Activated T-cell treated with anti-CD3 and anti-CD28 coated beads for 1 hour (primary cell): ENCODE measurements around the gene KIF26A.
A peak's percentile ranks its signal among the peaks of the same experiment; 100 is the strongest.
"Not testable (repeated sequence)": the region's sequence is repeated elsewhere in the genome, so short reads cannot be mapped to it uniquely, and the experiment has no call there.

ENCODE experiments used
- DNase-seq: peaks from one replicate; pipeline ENCODE4 v3.0.0-alpha.2; 2020; ENCODE audit warnings: low read depth

Gene KIF26A

DNA sequence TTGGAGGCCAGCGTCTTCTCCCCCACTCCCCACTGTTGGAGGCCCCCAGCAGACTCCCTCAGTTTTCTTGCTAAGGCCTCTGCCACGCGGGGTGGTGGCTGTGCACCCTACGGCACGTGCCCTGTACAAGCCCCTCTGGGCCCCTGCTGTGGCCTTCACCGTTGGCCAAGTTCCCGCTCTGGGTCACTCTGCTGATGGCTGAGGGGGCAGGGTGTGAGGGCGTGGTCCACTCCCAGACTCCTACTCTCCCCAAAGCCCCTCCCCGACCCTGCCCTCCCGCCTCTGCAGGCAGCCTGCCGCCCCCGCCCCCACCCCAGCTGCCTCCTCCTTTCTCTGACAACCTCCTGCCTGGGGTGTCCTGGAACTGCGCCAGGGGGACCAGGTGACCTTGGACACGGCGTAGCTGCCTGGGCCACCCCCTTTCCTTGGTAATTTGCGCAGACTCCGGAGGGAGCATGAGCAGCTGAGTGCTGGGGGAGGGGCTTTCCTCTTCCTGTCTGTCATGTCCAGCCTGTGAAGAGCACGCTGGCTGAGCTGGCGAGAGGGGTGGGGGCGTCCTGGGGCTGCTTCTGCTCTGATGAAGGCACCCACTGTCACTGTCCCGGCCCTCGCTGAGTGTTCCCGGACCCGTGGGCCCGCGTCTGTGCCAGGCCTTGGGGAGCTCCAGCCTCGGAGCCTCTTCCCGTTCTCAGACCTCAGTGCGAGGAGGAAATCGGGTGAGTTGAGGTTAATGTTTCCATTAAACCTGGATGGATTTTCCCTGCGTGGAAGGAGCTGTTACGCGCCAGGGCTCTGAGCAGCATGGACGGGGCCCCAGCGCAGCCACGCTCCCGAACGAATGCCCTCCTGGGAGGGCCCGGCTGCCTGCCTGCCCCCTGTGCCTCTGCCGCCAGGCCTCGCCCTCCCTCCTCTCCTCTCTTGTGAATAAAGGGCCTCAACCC lies 85.0 kb downstream of the KIF26A start:
- DNase-seq, result no peak

DNA sequence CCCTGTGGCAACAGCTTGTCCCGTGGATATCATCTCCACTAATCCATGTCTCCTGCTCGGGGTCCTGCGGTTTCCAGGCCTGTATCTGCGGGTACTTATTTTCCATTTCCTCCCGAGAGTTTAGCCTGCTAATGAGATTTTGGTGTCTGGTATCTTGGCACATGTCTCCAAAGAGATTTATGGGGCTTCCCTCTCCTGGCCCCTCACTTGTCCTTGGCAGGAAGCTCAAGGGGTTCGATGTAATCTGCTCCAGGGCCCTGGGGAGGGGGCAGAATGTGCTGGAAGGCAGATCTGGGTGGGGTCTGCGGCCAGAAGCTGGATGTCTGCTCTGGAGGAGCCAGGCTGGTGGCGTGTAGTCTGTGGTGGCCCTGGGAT lies 85.7 kb downstream of the KIF26A start:
- no peak for DNase-seq

DNA sequence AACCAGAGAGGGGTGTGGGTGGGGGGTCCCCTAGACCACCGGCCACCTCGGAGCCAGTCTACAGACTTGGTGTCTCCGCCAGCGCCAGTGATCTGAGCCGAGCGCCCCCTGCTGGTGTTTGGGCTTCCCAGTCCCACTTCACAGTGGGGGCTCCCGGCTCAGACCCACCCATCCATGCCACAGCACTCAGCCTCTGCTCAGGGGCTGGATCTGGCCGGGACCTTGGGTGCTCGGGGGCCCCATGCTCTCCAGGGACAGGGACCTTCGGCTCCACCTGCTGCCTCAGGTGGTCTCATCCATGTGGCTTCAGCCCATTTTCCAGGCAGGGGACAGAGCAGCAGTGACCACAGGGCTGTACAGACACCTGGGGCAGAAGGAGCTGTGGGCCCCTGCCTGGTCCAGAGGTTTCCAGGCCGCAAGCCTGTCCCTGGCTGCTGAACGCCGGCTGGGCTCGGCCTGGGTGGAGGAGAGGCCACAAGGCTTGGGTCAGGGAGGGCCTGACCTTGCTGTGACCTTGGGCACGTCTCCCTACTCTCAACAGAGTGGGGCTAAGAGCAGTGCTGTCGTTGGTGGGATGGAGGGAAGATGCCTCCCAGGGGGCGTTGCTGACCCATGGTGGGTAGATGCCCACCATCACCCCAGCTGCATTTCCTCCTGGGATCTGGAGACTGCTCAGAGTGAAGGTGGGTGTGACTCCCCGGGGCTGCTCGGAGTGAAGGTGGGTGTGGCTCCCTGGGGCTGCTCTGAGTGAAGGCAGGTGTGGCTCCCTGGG lies 86.3 kb downstream of the KIF26A start:
- peak; percentile 24 for DNase-seq

DNA sequence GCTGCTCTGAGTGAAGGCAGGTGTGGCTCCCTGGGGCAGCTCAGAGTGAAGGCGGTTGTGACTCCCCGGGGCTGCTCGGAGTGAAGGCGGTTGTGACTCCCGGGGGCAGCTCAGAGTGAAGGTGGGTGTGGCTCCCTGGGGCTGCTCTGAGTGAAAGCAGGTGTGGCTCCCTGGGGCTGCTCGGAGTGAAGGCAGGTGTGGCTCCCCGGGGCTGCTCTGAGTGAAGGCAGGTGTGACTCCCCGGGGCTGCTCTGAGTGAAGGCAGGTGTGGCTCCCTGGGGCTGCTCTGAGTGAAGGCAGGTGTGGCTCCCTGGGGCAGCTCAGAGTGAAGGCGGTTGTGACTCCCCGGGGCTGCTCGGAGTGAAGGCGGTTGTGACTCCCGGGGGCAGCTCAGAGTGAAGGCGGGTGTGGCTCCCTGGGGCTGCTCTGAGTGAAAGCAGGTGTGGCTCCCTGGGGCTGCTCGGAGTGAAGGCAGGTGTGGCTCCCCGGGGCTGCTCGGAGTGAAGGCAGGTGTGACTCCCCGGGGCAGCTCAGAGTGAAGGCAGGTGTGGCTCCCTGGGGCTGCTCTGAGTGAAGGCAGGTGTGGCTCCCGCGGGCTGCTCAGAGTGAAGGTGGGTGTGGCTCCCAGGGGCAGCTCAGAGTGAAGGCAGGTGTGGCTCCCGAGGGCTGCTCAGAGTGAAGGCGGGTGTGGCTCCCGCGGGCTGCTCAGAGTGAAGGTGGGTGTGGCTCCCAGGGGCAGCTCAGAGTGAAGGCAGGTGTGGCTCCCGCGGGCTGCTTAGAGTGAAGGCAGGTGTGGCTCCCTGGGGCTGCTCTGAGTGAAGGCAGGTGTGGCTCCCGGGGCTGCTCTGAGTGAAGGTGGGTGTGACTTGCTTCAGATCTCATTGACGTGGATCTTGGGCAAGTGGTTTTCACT lies 87.1 kb downstream of the KIF26A start:
- not testable (repeated sequence) for DNase-seq

DNA sequence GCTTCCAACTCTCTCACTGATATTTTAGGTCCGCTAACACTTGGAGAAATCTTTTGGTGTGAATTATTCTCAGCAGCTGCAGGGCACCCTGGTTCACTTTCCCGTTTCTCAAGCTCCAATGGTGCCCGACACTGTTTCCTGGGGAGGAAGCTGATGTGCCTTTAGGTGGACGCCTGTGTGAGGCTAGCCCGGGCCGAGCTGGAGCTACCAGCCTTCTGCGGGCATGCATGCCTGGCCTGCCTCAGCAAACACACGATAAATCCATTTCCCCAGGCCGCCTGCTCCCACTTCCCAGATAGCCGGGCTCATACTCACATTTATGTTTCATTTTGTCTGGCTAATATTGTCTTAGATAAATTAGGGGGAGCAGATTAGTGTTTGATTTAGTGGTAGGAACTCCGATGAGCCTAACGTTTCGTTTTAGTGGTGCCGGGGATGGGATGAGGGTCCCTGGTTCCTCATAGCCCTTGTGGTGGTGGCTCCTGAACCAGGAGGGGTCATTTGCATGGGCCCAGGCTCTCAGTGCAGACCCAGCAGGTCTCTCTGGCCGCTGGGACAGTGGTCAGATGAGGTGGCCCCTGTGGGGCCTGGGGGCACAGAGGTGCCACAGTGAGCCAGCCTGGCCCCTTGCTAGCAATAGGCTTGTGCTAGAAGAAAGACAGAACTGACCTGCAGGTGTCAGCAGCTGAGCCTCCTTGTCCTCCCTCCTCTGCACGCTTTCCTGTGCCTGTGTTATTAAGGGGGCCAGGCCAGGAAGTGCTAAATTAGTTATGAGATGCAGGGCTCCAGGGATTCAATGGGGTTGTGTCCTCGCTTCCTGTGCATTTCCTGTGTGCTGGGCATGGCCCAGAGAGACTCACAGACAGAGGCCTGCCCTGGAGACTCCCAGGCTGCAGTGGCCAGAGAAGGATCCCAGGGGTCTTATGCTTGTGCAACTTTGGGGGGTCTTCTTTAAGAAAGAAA lies 88.3 kb downstream of the KIF26A start:
- DNase-seq, result no peak

DNA sequence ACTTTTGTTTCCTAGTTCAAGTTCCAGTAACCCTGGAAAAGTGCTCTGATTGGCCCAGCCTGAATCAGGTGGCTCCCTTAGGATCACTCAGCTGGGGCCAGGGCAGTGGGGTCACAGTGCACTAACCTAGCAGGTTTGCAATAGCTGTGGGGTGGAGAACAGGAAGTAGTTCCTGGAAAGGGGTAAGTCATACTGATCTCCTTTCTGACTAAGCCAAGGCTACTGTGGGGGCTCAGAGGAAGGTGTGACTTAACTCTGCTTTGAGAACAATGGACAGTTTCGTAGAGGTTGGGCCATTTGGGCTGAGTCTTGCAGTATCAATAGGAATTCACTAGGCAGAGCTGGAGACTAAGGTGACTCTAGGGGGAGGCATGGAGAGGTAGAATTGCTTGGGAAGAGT lies 89.4 kb downstream of the KIF26A start:
- no peak for DNase-seq

DNA sequence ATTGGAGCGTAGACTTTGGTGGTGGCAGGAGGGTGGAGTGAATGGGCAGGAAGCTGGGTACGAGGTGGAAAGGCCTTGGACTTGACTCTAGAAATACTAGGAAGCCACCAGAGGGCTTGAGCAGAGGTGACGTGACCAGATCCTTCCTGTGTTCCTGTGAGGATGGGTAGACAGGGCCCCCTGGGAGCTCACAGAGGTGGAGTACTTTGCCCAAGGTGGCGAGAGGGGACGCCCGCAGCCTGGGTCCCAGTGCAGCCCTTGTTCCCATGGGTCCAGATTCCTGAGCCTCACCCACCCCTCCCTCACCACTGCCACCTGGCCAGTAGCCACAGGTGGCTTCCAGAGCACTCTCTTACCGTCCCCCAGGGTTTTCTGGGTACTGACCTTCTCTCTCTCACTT lies 89.8 kb downstream of the KIF26A start:
- no peak for DNase-seq

DNA sequence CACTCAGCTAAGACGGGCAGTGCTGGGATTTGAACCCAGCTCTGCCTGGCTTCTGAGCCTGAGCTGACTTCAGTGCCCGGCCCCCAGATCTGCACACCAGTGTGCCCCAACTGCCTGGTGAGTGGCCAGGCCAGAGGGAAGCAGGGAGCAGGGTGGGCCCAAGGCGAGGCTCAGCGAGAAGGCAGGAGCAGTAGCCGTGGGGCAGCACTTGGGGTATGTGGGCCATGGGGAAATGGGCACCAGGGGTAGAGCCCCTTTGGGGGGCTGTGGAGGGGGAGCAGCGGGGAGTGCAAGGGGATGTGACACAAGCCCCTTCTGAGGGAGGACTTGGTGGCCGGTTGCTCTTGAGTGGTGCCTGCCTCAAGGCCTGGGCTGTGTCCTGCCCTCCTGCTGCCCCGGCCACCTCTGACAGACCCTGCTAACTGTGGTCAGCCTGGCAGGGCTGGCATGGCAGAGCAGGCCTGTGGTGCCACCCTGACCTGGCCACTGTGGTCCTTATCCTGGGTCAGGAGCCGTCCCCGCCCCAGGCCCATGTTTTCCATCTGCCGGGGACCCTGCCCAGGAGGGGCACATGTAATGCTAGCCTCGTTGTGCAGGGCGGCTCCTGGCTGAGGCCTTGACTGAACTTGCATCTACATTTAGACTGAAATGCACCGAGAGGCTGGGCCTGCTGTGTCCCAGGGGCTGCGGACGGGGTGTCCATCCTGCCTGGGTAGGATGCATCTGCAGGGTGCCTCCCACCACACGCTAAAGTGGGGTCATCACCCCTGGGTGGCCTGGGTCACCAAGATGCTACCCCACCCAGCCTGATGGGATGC lies 90.5 kb downstream of the KIF26A start:
- DNase-seq, result no peak

DNA sequence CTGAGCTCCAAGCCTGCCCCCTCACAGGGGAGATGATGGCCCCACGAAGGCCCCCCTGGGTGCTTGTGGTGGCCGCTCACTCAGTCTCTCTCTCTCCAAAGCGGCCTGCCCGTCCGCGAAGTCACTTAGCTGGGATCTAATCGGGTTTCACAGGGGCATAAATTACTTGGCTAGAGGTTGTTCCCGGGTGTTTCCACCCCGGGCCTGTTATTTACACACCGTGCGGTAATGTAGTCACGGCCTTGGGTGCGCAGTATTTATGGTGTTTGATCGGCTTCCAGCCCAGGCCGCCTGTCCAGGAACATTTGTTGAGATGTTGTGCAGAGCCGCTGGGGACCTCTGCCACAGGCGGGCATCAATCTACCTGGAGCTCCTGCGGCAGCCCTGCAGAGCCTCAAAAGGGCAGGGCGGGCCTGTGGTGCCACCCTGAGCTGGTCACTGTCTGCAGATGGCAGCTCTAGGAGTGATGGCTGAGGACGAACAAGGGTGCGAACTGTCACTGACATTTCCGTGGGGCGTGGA lies 91.2 kb downstream of the KIF26A start:
- DNase-seq, result no peak

DNA sequence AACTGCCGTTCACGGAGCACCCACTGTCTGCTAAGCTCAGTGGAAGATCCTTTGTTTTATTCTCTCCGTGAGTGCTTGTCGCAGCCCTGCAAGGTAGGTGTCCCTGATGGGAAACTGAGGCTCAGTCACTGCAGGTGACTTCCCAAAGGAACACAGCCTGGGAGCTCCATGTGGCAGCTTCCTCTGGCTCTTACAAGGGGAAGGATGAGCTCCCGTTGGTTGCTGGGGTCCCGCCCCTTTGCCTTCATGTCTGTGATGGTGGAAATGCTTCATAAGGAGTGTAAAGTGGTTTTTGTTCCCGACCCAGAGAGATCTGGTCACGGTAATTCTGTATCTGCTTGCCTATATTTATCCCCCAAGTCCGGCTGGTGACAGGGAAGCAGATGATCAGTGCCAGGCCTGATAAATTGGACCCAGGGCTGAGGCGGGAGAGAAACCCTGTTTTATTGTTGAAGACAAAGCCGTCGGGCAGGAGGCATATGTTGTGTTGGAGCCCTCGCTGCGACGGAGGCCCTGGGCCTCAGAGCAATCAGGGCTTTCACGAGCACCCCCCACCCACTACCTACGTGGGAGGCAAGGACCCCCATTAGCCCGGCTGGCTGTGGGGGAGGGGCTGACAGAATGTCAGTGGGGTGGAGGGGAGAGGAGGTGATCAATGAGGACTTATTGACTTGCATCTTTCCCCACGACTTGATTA lies 91.9 kb downstream of the KIF26A start:
- no peak for DNase-seq
